Inflammatory macrophage treated with lipopolysaccharide for 4 hours (primary cell): Measurements from ENCODE around the gene CNDP1.
"Not testable (repeated sequence)": the region's sequence is repeated elsewhere in the genome, so short reads cannot be mapped to it uniquely, and the experiment has no call there.

Experiments
- DNase-seq: peaks from one replicate; pipeline ENCODE4 v3.0.0-alpha.2; 2020

The CNDP1 gene

GRCh38 chr18:74521068-74521725 lies 13.1 kb upstream of the CNDP1 start:
- no peak for DNase-seq

GRCh38 chr18:74522635-74523548 lies 11.4 kb upstream of the CNDP1 start:
- DNase-seq: no peak

- peak; percentile 40 for DNase-seq
Observed at GRCh38 chr18:74524097-74524496, 10.2 kb upstream of the CNDP1 start.

- not testable (repeated sequence) for DNase-seq
Observed at GRCh38 chr18:74524915-74525314, 9.4 kb upstream of the CNDP1 start.

GRCh38 chr18:74525741-74526140 lies 8.6 kb upstream of the CNDP1 start:
- DNase-seq: no peak

GRCh38 chr18:74526488-74526887 lies 7.8 kb upstream of the CNDP1 start:
- no peak for DNase-seq

- no peak for DNase-seq
Observed at GRCh38 chr18:74528478-74528877, 5.8 kb upstream of the CNDP1 start.

GRCh38 chr18:74528913-74529312 lies 5.4 kb upstream of the CNDP1 start:
- no peak for DNase-seq

- no peak for DNase-seq
Observed at GRCh38 chr18:74529378-74529777, 4.9 kb upstream of the CNDP1 start.

- DNase-seq: no peak
Observed at GRCh38 chr18:74529811-74530583, 4.3 kb upstream of the CNDP1 start.

GRCh38 chr18:74530584-74530862 lies 3.8 kb upstream of the CNDP1 start:
- no peak for DNase-seq

- no peak for DNase-seq
Observed at GRCh38 chr18:74531043-74531442, 3.3 kb upstream of the CNDP1 start.

- DNase-seq: no peak
Observed at GRCh38 chr18:74532511-74533025, 1.7 kb upstream of the CNDP1 start.

- DNase-seq: no peak
Observed at GRCh38 chr18:74533666-74534065, 634 bp upstream of the CNDP1 start.

GRCh38 chr18:74534981-74535649 lies 815 bp downstream of the CNDP1 start:
- DNase-seq: no peak

GRCh38 chr18:74539289-74539688 lies 5.0 kb downstream of the CNDP1 start:
- no peak for DNase-seq

GRCh38 chr18:74540652-74541421 lies 6.5 kb downstream of the CNDP1 start:
- no peak for DNase-seq

GRCh38 chr18:74541703-74542555 lies 7.6 kb downstream of the CNDP1 start:
- DNase-seq: no peak

- no peak for DNase-seq
Observed at GRCh38 chr18:74544898-74545297, 10.6 kb downstream of the CNDP1 start.

- no peak for DNase-seq
Observed at GRCh38 chr18:74546007-74546406, 11.7 kb downstream of the CNDP1 start.
